Stimulated activated CD4-positive, alpha-beta T cell treated with anti-CD3 and anti-CD28 coated beads, TNF-alpha, amount 100 ng/mL, for 1 hour (primary cell): ENCODE results near the gene KCNMA1.

Experiments used
- DNase-seq, 3 donors: peaks; one replicate each; pipeline ENCODE4 v3.0.0-alpha.2; 2020; ENCODE audit warnings: low read depth in 3 of 3, low spot score in 1 of 3

KCNMA1 gene

GRCh38 chr10:77252380-77253146 lies 385.0 kb downstream of the KCNMA1 start:
- no peak for DNase-seq

GRCh38 chr10:77251297-77252013 lies 386.2 kb downstream of the KCNMA1 start:
- DNase-seq, result no peak

DNA sequence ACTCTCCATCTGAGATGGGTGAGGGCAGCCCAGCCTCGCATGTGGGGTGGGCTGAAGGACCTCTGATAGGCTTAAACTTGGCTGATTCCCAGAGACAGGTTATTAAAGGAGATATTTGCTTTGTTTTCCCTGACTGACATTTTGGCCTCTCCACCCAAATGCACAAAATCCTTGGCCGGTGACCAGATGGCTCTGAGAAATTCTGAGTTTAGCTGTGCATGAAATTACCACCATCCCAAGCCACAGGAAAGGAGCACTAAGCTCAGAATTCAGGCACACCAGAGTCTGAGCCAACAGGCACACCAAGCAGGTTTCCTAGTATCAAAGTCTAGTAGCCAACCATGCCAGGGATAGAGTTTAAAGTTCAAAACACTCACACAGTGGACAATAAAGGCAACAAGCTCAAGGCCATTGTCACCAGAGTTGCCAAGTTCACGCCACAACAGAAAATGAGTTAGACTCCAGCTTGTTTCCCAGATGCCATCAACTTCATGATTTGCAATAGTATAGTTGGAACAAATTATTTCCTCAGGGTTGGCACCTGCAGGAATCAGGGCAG lies 387.6 kb downstream of the KCNMA1 start:
- no peak for DNase-seq

GRCh38 chr10:77248104-77248790 lies 389.4 kb downstream of the KCNMA1 start:
- DNase-seq, result no peak

DNA sequence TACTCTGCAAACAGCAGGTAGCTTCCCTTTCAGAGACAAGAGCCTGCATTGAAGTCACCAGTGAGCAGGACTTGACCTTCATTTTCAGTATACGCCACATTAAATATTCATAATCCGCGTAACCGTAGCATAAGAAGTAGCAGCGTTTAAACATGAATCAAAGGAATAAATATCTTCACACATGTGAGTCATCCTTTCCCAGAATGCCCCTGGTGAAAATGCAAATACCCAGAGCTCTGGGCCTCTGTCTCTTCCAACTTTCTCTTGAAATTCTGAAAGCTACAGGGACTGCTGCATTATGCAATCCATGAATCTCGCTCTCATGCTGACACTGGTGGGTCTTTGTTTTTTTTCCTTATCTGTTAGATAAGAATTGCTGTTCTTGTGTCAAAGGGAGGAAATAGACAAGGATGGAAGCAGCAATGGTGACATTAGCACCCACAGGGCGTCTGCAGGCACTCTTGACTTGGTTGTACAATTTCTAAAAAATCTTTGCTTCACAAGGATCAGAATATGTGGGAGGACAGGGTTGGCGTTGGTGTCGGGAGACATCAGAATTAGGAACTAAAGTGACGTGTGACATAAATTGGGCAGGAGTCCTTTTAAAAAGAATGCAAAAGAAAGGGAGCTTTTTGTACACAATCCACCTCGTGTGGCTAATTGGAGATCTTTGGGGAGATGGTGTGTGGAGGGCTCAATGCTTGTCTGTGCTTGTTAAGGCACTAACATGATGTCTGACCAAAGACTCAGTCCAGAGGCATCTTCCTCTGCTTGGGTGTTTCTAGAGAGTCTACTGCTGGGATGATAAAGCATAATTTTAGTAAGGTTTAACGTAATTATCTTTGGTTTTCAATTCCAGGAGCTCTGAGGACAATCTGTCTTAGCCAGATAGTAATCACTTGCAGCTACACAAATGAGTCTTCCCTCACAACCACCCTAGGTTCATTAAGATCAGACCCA lies 390.3 kb downstream of the KCNMA1 start:
- DNase-seq, result no peak

DNA sequence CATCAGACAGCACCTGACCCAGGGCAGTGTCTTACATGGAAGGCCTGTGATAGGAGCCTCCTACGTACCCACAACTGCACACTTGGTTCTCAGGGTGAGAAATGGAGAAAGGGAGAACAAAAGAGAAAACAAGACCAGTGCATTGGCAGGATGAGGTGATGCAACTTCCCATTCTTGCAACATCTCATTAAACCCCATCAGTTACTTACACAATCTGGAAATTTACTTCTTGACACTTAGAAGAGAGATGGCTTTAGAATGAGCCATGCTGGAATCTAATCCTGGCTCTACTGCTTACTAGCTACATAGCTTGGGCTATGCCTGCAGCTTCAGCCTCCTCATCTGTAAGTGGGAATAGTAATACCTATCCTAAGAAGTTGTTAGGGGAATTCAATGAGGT lies 391.7 kb downstream of the KCNMA1 start:
- DNase-seq, result no peak

DNA sequence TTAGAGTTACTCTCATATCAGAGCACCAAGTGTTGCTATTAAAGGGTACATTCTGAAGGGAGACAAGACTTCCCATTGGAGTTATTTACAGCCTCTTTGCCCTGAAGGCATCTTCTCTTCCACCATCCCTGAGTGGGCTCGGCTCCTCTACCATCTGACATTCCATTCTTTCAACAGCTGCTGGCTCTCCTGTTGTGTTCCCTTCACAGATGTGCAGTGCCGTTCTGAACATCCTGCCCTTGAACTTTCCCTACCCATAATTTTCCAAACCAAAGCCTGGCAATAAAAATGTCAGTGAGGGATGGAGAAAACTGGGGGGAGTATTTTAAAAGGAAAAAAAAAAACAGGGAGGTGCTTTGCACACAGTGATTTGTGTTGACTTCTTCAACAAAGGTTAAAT lies 392.9 kb downstream of the KCNMA1 start:
- no peak for DNase-seq

DNA sequence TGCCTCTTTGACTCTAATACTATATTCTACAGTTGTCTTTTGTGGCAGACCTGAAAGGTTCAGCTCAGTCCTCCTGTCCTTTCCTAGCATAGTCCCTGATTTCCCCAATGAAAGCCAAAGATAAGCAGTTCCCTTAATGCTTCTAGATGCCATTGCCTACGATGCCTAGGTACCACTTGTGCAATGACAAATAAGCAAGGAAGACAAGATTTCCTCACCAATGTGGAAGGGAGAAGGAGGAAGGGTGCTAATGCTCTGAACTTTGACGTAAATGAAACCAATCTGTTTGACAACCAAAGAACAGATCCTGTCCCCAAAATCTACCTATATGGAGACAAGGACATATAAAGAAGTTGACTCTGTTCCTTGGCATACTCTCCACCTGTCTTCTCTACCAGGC lies 393.3 kb downstream of the KCNMA1 start:
- DNase-seq, result no peak

DNA sequence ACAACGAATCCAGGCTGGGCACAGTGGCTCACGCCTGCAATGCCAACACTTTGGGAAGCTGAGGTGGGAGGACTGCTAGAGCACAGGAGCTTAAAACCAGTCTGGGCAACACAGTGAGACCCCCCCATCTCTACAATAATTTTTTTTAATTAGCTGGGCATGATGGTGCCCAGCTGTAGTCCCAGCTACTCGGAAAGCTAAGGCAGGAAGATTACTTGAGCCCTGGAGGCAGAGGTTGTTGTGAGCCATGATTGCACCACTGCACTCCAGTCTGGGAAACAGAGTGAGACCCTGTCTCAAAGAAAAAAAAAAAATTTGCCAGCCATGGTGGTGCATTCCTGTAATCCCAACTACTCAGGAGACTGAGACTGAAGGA lies 396.3 kb downstream of the KCNMA1 start:
- DNase-seq, result no peak

GRCh38 chr10:77240706-77241349 lies 396.8 kb downstream of the KCNMA1 start:
- no peak for DNase-seq

DNA sequence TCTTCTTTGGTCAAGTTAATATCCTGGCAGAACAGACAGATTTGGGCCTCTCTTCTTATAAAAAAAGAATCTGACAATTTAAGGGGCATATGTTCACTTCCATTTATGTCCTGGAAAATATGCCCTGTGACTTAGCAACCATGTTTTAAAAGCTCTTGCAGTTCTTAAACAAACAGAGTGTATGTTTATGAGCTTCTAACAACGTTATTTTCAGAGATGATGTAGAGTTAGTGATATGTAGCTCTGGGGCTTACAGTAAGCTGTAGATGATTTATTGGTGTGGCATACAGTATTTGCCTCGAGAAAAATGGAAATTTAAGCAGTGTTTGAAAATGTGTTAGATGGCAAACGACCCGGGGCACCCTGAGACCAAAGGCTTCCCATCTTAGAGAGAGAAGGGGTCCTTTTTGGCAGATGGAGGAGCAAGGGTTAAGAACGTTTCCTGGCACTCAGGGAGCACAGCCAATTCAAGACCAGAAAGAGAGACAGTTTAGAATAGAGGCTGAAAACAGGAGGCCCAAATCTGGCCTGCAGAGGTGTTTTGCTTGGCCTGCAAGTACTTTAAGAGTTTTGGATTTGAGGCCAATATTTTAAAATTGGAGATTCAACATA lies 397.5 kb downstream of the KCNMA1 start:
- DNase-seq, result no peak

- no peak for DNase-seq
Measured at GRCh38 chr10:77237120-77237519, 400.5 kb downstream of the KCNMA1 start.

DNA sequence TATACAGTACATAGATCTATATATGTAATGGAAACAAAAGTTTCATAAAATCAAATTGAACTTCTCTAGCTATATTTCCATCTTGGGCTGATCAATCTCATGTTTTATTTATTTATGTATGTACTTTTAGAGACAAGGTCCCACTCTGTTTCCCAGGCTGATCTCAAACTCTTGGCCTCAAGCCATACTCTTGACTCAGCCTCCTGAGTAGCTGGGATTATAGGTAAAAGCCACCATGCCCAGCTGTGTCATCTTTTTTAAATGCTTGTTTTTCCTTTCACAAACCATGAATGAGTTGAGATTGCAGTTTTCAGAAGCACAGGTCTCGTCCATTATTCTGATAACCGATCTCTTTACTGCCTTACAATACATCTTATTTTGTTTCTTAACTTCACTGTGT lies 400.9 kb downstream of the KCNMA1 start:
- no peak for DNase-seq

GRCh38 chr10:77236029-77236428 lies 401.6 kb downstream of the KCNMA1 start:
- DNase-seq, result no peak

GRCh38 chr10:77234599-77234998 lies 403.0 kb downstream of the KCNMA1 start:
- no peak for DNase-seq

- DNase-seq, result no peak
Measured at GRCh38 chr10:77233466-77233865, 404.1 kb downstream of the KCNMA1 start.

GRCh38 chr10:77231884-77232610 lies 405.6 kb downstream of the KCNMA1 start:
- no peak for DNase-seq

- no peak for DNase-seq
Measured at GRCh38 chr10:77231375-77231774, 406.2 kb downstream of the KCNMA1 start.

DNA sequence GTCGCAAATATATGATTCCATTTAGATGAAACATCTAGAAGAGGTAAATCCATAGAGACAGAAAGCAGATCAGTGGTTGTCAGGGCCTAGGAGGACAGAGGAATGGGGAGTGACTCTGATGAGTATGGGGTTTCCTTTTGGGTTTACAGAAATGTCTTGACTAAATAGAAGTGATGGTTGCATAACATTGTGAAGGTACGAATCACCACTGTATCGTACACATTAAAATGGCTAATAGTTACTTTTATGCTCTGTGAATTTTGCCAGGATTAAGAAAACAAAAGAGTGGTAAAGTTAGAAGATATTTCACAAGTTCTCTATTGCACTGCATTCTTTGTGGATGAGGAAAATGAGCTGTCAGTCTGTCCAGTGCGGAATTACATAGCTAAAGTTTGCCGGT lies 407.4 kb downstream of the KCNMA1 start:
- no peak for DNase-seq
